Smooth muscle cell of bladder (primary cell): ENCODE results near the gene PRRC2A. TPM values are rescaled to one million over a fixed set of nuclear protein-coding genes. Genes with fewer than 3 reads are reported as not detected.

ENCODE experiments used
- total RNA-seq: library from RNA; depleted of rRNA; stranded (reverse); fragments of >200 nt; gene quantifications from 2 replicates; pipeline ENCODE4 v1.2.3, GENCODE V29; 2014

The PRRC2A gene
- total RNA-seq, 1 donor from 2014 or later, result 18.6 TPM

Other genes with a start within 250 kb of the PRRC2A start
- 76.7 and 80.9 TPM in 2 replicates for gene MICA, start 217.1 kb upstream of the PRRC2A start, total RNA-seq
- gene MICB, start 122.6 kb upstream of the PRRC2A start, total RNA-seq, result 8.2 and 8.4 TPM in 2 replicates
- gene MCCD1, start 91.8 kb upstream of the PRRC2A start, total RNA-seq, result not detected in 2 replicates
- gene DDX39B, start 78.7 kb upstream of the PRRC2A start, total RNA-seq, result 317 and 461 TPM in 2 replicates
- gene ATP6V1G2, start 74.1 kb upstream of the PRRC2A start, total RNA-seq, result 4.8 and 5.0 TPM in 2 replicates
- gene NFKBIL1, start 73.1 kb upstream of the PRRC2A start, total RNA-seq, result 27.3 and 31.5 TPM in 2 replicates
- not detected in 2 replicates for gene LTA, start 48.4 kb upstream of the PRRC2A start, total RNA-seq
- not detected in 2 replicates for gene TNF, start 45.1 kb upstream of the PRRC2A start, total RNA-seq
- gene LTB, start 38.3 kb upstream of the PRRC2A start, total RNA-seq, result not detected in 2 replicates
- gene LST1, start 34.4 kb upstream of the PRRC2A start, total RNA-seq, result not detected in 2 replicates
- gene NCR3, start 27.7 kb upstream of the PRRC2A start, total RNA-seq, result not detected in 2 replicates
- not detected in 2 replicates for gene AIF1, start 5.5 kb upstream of the PRRC2A start, total RNA-seq
- 64.6 and 88.0 TPM in 2 replicates for gene BAG6, start 31.9 kb downstream of the PRRC2A start, total RNA-seq
- gene APOM, start 35.2 kb downstream of the PRRC2A start, total RNA-seq, result 1.3 and 2.8 TPM in 2 replicates
- 17.9 and 23.8 TPM in 2 replicates for gene C6orf47, start 40.1 kb downstream of the PRRC2A start, total RNA-seq
- 13.4 and 14.3 TPM in 2 replicates for gene GPANK1, start 44.3 kb downstream of the PRRC2A start, total RNA-seq
- 97.7 and 99.1 TPM in 2 replicates for gene CSNK2B, start 45.4 kb downstream of the PRRC2A start, total RNA-seq
- 2.1 and 2.6 TPM in 2 replicates for gene LY6G5B, start 49.3 kb downstream of the PRRC2A start, total RNA-seq
- gene LY6G5C, start 60.4 kb downstream of the PRRC2A start, total RNA-seq, result 0.09 and 0.43 TPM in 2 replicates
- gene ABHD16A, start 82.6 kb downstream of the PRRC2A start, total RNA-seq, result 65.4 and 70.2 TPM in 2 replicates
- not detected in 2 replicates for gene LY6G6F, start 86.2 kb downstream of the PRRC2A start, total RNA-seq
- gene LY6G6D, start 94.6 kb downstream of the PRRC2A start, total RNA-seq, result not detected in 2 replicates
- gene LY6G6C, start 101.0 kb downstream of the PRRC2A start, total RNA-seq, result not detected in 2 replicates
- gene MPIG6B, start 102.7 kb downstream of the PRRC2A start, total RNA-seq, result not detected in 2 replicates
- 74.1 and 102 TPM in 2 replicates for gene DDAH2, start 108.6 kb downstream of the PRRC2A start, total RNA-seq
- 529 and 547 TPM in 2 replicates for gene CLIC1, start 115.8 kb downstream of the PRRC2A start, total RNA-seq
- 3.2 and 3.3 TPM in 2 replicates for gene MSH5, start 119.3 kb downstream of the PRRC2A start, total RNA-seq
- 0.28 TPM in 2 replicates for gene SAPCD1, start 141.9 kb downstream of the PRRC2A start, total RNA-seq
- gene VWA7, start 156.6 kb downstream of the PRRC2A start, total RNA-seq, result 0.14 and 0.28 TPM in 2 replicates
- 36.0 and 38.7 TPM in 2 replicates for gene VARS1, start 175.0 kb downstream of the PRRC2A start, total RNA-seq
- gene LSM2, start 186.3 kb downstream of the PRRC2A start, total RNA-seq, result 22.3 and 27.3 TPM in 2 replicates
- gene HSPA1L, start 194.6 kb downstream of the PRRC2A start, total RNA-seq, result 1.7 and 1.9 TPM in 2 replicates
- gene HSPA1A, start 194.8 kb downstream of the PRRC2A start, total RNA-seq, result 63.6 and 87.8 TPM in 2 replicates
- gene HSPA1B, start 207.0 kb downstream of the PRRC2A start, total RNA-seq, result 113 and 131 TPM in 2 replicates
- gene NEU1, start 242.1 kb downstream of the PRRC2A start, total RNA-seq, result 88.7 and 119 TPM in 2 replicates